GM23338 (cell line): ENCODE results near the gene MTMR3. TPM values are rescaled to one million over a fixed set of nuclear protein-coding genes. Genes with fewer than 3 reads are reported as not detected.

Experiments
- ATAC-seq: fragments of 200-7000 bp; cut with Tn5 transposase; 3 replicates; pipeline ENCODE4 v1.9.1; 2020
- DNase-seq: peaks from one replicate; pipeline ENCODE4 v3.0.0-alpha.2; 2015; ENCODE audit warnings: low spot score
- H2AFZ ChIP-seq: fragments of 200-600 bp; sonication (generic); 2 replicates; pipeline ENCODE4 v1.8.0; 2016; ENCODE audit warnings: antibody characterized with exemption, mild to moderate bottlenecking, moderate library complexity
- H3F3A ChIP-seq: fragments of 200-600 bp; sonication (generic); replicated peaks from 2 replicates; pipeline ENCODE4 v1.8.0; 2017; ENCODE audit warnings: antibody characterized with exemption, mixed run types, low read depth
- H3K27ac ChIP-seq: fragments of 200-600 bp; sonication (generic); 2 replicates; pipeline ENCODE4 v1.6.1; 2016; ENCODE audit warnings: low read depth
- H3K27me3 ChIP-seq: fragments of 200-600 bp; sonication (generic); 2 replicates; pipeline ENCODE4 v1.8.0; 2016; ENCODE audit warnings: mild to moderate bottlenecking, mixed run types, moderate library complexity; ENCODE audit not compliant: insufficient read depth
- H3K36me3 ChIP-seq: fragments of 200-600 bp; sonication (generic); 2 replicates; pipeline ENCODE4 v1.8.0; 2016; ENCODE audit warnings: mild to moderate bottlenecking; ENCODE audit not compliant: insufficient read depth
- H3K4me1 ChIP-seq: fragments of 200-600 bp; sonication (generic); 2 replicates; pipeline ENCODE4 v1.8.0; 2016; ENCODE audit warnings: mild to moderate bottlenecking, moderate library complexity; ENCODE audit not compliant: insufficient read depth
- H3K4me2 ChIP-seq: fragments of 200-600 bp; sonication (generic); 2 replicates; pipeline ENCODE4 v1.7.1; 2017; ENCODE audit warnings: mixed run types
- H3K4me3 ChIP-seq: fragments of 200-600 bp; sonication (generic); 2 replicates; pipeline ENCODE4 v1.6.1; 2016; ENCODE audit warnings: mixed run types
- H3K79me2 ChIP-seq: fragments of 200-600 bp; sonication (generic); replicated peaks from 2 replicates; pipeline ENCODE4 v1.8.0; 2017; ENCODE audit warnings: mild to moderate bottlenecking; ENCODE audit not compliant: insufficient read depth
- H3K9me2 ChIP-seq: fragments of 200-600 bp; sonication (generic); 2 replicates; pipeline ENCODE4 v1.8.0; 2017; ENCODE audit not compliant: insufficient read depth
- H4K20me1 ChIP-seq: fragments of 200-600 bp; sonication (generic); replicated peaks from 2 replicates; pipeline ENCODE4 v1.8.0; 2017; ENCODE audit warnings: mild to moderate bottlenecking; ENCODE audit not compliant: insufficient read depth
- H3K27ac Mint-ChIP-seq: 2 replicates; pipeline ENCODE4 v1.8.0; 2020; ENCODE audit warnings: inconsistent platforms, mild to moderate bottlenecking, moderate library complexity, mixed read lengths
- H3K27me3 Mint-ChIP-seq: 3 replicates; pipeline ENCODE4 v1.8.0; 2022; ENCODE audit warnings: low read depth, mild to moderate bottlenecking, moderate library complexity, mixed read lengths, inconsistent platforms; ENCODE audit not compliant: insufficient read depth, poor library complexity
- H3K36me3 Mint-ChIP-seq: 3 replicates; pipeline ENCODE4 v1.8.0; 2021; ENCODE audit warnings: low read depth, mild to moderate bottlenecking, inconsistent platforms, moderate library complexity, mixed read lengths
- H3K4me1 Mint-ChIP-seq: 3 replicates; pipeline ENCODE4 v1.8.0; 2020; ENCODE audit warnings: mild to moderate bottlenecking, inconsistent platforms, mixed read lengths
- H3K4me3 Mint-ChIP-seq: 3 replicates; pipeline ENCODE4 v1.8.0; 2021; ENCODE audit warnings: moderate library complexity, mild to moderate bottlenecking, inconsistent platforms, mixed read lengths
- H3K9me3 Mint-ChIP-seq: 3 replicates; pipeline ENCODE4 v1.8.0; 2020; ENCODE audit warnings: moderate library complexity, mild to moderate bottlenecking, inconsistent platforms, mixed read lengths
- CREB1 ChIP-seq: fragments of 250-450 bp; sonication (Bioruptor Pico); IDR thresholded peaks from 2 replicates; pipeline ENCODE4 v1.5.0; 2020; ENCODE audit warnings: low read depth, mild to moderate bottlenecking, moderate library complexity
- EZH2phosphoT487 ChIP-seq: fragments of 200-600 bp; sonication (generic); IDR thresholded peaks from one replicate; pipeline ENCODE4 v1.8.1; 2018; ENCODE audit warnings: antibody characterized with exemption; ENCODE audit not compliant: unreplicated experiment
- JUNB ChIP-seq: IDR thresholded peaks from one replicate; pipeline ENCODE4 v1.6.1; 2016; ENCODE audit warnings: antibody characterized with exemption; ENCODE audit not compliant: unreplicated experiment
- NANOG ChIP-seq: IDR thresholded peaks from 2 replicates; pipeline ENCODE4 v1.6.1; 2016; ENCODE audit warnings: antibody characterized with exemption, borderline replicate concordance
- STAT1 ChIP-seq: IDR thresholded peaks from one replicate; pipeline ENCODE4 v1.6.1; 2016; ENCODE audit warnings: antibody characterized with exemption; ENCODE audit not compliant: unreplicated experiment
- ZNF114 ChIP-seq: fragments of 250-450 bp; sonication (Bioruptor Pico); IDR thresholded peaks from 2 replicates; pipeline ENCODE4 v1.5.0; 2020; ENCODE audit warnings: mild to moderate bottlenecking, moderate library complexity
- polyA plus RNA-seq: library from polyadenylated mRNA; unstranded; fragments of >200 nt; fragmentation: Nextera tagmentation; extraction: Ambion mirVana; gene quantifications from 2 replicates; pipeline ENCODE4 v1.2.1, GENCODE V29; 2016
- total RNA-seq: library from RNA; depleted of rRNA; stranded (reverse); fragments of >200 nt; shearing (Covaris generic); gene quantifications from 2 replicates; pipeline ENCODE4 v1.2.3, GENCODE V29; 2014
- TF ChIP-seq, protein P1 (sequence below): IDR thresholded peaks from 2 replicates; pipeline ENCODE4 v1.6.1; 2016; ENCODE audit warnings: antibody characterized with exemption
- TF ChIP-seq, protein P2 (sequence below): IDR thresholded peaks from one replicate; pipeline ENCODE4 v1.6.1; 2018; ENCODE audit warnings: antibody characterized with exemption; ENCODE audit not compliant: unreplicated experiment
- TF ChIP-seq, protein P3 (sequence below), 2 experiments: fragments of 200-600 bp in 1 of 2; sonication (generic) in 1 of 2; conservative IDR thresholded peaks; 2 replicates each; pipeline versions ENCODE4 v1.5.1 to v1.6.1; 2016 to 2017; ENCODE audit warnings: antibody characterized with exemption in 2 of 2, low read depth in 2 of 2, mild to moderate bottlenecking in 2 of 2, moderate library complexity in 1 of 2
- TF ChIP-seq, protein P4 (sequence below): fragments of 250-450 bp; sonication (Bioruptor Pico); IDR thresholded peaks from 2 replicates; pipeline ENCODE4 v1.5.0; 2020; ENCODE audit warnings: mild to moderate bottlenecking, moderate library complexity

MTMR3 gene
- total and polyA plus RNA-seq, 2 experiments from 2014 or later, result 5.2 to 27.4 TPM

DNA sequence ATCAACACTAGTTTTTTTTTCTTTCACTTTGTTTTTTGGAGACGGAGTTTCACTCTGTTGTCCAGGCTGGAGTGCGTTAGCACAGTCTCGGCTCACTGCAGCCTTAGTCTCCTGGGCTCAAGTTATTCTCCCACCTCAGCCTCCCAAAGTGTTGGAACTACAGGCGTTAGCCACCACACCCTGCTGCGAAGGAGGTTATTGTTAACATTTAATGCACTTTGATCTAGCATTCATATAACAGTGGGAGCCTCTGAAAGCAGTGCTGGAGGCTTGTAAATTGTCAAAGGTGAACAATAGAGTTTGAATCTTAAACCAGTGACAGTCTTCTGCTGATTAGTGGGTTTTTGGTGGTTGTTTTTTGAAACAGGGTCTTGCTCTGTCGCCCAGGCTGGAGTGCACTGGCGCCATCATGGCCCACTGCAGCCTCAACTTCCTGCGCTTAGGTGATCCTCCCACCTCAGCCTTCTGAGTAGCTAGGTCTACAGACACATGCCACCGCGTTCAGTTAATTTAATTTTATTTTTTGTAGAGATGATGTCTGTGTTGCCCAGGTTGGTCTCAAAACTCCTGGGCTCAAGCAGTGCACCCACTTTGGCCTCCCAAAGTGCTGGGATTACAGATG is 100.4 kb downstream of the MTMR3 start:
- Mint-ChIP-seq H3K27ac (no peak overlapping the region), H3K9me3 (no peaks in the 10 kb centered on the region), H3K4me3 (no peak overlapping the region), H3K36me3 (no peaks in the 10 kb centered on the region), H3K4me1 (peaks cover 14% of the 10 kb centered on the region), H3K27me3 (peaks cover 4% of the 10 kb centered on the region)
- no peak for ATAC-seq
- H2AFZ ChIP-seq, result no peak overlapping the region
- no peak overlapping the region for H3K4me3 ChIP-seq
- no peaks in the 10 kb centered on the region for H3K27me3 ChIP-seq
- no peaks in the 10 kb centered on the region for H3F3A ChIP-seq
- H3K9me2 ChIP-seq, result no peaks in the 10 kb centered on the region
- H3K4me1 ChIP-seq, result 0 out of 2 replicates have a peak, but pooled peaks cover 6% of the 10 kb centered on the region
- H3K36me3 ChIP-seq, result no peaks in the 10 kb centered on the region
- TF ChIP-seq, protein P1, sequence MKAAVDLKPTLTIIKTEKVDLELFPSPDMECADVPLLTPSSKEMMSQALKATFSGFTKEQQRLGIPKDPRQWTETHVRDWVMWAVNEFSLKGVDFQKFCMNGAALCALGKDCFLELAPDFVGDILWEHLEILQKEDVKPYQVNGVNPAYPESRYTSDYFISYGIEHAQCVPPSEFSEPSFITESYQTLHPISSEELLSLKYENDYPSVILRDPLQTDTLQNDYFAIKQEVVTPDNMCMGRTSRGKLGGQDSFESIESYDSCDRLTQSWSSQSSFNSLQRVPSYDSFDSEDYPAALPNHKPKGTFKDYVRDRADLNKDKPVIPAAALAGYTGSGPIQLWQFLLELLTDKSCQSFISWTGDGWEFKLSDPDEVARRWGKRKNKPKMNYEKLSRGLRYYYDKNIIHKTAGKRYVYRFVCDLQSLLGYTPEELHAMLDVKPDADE, result no peak
- TF ChIP-seq EZH2phosphoT487, result no peak
- TF ChIP-seq NANOG, result no peak
- TF ChIP-seq, protein P2, sequence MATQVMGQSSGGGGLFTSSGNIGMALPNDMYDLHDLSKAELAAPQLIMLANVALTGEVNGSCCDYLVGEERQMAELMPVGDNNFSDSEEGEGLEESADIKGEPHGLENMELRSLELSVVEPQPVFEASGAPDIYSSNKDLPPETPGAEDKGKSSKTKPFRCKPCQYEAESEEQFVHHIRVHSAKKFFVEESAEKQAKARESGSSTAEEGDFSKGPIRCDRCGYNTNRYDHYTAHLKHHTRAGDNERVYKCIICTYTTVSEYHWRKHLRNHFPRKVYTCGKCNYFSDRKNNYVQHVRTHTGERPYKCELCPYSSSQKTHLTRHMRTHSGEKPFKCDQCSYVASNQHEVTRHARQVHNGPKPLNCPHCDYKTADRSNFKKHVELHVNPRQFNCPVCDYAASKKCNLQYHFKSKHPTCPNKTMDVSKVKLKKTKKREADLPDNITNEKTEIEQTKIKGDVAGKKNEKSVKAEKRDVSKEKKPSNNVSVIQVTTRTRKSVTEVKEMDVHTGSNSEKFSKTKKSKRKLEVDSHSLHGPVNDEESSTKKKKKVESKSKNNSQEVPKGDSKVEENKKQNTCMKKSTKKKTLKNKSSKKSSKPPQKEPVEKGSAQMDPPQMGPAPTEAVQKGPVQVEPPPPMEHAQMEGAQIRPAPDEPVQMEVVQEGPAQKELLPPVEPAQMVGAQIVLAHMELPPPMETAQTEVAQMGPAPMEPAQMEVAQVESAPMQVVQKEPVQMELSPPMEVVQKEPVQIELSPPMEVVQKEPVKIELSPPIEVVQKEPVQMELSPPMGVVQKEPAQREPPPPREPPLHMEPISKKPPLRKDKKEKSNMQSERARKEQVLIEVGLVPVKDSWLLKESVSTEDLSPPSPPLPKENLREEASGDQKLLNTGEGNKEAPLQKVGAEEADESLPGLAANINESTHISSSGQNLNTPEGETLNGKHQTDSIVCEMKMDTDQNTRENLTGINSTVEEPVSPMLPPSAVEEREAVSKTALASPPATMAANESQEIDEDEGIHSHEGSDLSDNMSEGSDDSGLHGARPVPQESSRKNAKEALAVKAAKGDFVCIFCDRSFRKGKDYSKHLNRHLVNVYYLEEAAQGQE, result no peak
- TF ChIP-seq, protein P3, sequence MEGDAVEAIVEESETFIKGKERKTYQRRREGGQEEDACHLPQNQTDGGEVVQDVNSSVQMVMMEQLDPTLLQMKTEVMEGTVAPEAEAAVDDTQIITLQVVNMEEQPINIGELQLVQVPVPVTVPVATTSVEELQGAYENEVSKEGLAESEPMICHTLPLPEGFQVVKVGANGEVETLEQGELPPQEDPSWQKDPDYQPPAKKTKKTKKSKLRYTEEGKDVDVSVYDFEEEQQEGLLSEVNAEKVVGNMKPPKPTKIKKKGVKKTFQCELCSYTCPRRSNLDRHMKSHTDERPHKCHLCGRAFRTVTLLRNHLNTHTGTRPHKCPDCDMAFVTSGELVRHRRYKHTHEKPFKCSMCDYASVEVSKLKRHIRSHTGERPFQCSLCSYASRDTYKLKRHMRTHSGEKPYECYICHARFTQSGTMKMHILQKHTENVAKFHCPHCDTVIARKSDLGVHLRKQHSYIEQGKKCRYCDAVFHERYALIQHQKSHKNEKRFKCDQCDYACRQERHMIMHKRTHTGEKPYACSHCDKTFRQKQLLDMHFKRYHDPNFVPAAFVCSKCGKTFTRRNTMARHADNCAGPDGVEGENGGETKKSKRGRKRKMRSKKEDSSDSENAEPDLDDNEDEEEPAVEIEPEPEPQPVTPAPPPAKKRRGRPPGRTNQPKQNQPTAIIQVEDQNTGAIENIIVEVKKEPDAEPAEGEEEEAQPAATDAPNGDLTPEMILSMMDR (conservative IDR thresholded peaks at IDR 0.05; ENCODE audit: low read depth in 2 of 2), result no peak
- TF ChIP-seq, protein P4, sequence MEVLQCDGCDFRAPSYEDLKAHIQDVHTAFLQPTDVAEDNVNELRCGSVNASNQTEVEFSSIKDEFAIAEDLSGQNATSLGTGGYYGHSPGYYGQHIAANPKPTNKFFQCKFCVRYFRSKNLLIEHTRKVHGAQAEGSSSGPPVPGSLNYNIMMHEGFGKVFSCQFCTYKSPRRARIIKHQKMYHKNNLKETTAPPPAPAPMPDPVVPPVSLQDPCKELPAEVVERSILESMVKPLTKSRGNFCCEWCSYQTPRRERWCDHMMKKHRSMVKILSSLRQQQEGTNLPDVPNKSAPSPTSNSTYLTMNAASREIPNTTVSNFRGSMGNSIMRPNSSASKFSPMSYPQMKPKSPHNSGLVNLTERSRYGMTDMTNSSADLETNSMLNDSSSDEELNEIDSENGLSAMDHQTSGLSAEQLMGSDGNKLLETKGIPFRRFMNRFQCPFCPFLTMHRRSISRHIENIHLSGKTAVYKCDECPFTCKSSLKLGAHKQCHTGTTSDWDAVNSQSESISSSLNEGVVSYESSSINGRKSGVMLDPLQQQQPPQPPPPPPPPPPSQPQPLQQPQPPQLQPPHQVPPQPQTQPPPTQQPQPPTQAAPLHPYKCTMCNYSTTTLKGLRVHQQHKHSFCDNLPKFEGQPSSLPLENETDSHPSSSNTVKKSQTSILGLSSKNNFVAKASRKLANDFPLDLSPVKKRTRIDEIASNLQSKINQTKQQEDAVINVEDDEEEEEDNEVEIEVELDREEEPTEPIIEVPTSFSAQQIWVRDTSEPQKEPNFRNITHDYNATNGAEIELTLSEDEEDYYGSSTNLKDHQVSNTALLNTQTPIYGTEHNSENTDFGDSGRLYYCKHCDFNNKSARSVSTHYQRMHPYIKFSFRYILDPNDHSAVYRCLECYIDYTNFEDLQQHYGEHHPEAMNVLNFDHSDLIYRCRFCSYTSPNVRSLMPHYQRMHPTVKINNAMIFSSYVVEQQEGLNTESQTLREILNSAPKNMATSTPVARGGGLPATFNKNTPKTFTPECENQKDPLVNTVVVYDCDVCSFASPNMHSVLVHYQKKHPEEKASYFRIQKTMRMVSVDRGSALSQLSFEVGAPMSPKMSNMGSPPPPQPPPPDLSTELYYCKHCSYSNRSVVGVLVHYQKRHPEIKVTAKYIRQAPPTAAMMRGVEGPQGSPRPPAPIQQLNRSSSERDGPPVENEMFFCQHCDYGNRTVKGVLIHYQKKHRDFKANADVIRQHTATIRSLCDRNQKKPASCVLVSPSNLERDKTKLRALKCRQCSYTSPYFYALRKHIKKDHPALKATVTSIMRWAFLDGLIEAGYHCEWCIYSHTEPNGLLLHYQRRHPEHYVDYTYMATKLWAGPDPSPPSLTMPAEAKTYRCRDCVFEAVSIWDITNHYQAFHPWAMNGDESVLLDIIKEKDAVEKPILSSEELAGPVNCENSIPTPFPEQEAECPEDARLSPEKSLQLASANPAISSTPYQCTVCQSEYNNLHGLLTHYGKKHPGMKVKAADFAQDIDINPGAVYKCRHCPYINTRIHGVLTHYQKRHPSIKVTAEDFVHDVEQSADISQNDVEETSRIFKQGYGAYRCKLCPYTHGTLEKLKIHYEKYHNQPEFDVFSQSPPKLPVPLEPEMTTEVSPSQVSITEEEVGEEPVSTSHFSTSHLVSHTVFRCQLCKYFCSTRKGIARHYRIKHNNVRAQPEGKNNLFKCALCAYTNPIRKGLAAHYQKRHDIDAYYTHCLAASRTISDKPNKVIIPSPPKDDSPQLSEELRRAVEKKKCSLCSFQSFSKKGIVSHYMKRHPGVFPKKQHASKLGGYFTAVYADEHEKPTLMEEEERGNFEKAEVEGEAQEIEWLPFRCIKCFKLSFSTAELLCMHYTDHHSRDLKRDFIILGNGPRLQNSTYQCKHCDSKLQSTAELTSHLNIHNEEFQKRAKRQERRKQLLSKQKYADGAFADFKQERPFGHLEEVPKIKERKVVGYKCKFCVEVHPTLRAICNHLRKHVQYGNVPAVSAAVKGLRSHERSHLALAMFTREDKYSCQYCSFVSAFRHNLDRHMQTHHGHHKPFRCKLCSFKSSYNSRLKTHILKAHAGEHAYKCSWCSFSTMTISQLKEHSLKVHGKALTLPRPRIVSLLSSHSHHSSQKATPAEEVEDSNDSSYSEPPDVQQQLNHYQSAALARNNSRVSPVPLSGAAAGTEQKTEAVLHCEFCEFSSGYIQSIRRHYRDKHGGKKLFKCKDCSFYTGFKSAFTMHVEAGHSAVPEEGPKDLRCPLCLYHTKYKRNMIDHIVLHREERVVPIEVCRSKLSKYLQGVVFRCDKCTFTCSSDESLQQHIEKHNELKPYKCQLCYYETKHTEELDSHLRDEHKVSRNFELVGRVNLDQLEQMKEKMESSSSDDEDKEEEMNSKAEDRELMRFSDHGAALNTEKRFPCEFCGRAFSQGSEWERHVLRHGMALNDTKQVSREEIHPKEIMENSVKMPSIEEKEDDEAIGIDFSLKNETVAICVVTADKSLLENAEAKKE (CRISPR knock-in tag), result no peak
- TF ChIP-seq STAT1, result no peak
- no peak for TF ChIP-seq JUNB
- no peak for TF ChIP-seq ZNF114 (CRISPR knock-in tag)
- TF ChIP-seq CREB1, result no peak
- no peak for DNase-seq
- H3K27ac ChIP-seq, result no peak overlapping the region
- no peaks in the 10 kb centered on the region for H3K79me2 ChIP-seq
- H3K4me2 ChIP-seq, result no peak overlapping the region
- no peaks in the 10 kb centered on the region for H4K20me1 ChIP-seq
